ENCODE results near the gene SHOC2. TPM values are rescaled to one million over a fixed set of nuclear protein-coding genes. Genes with fewer than 3 reads are reported as not detected.

Gene SHOC2
- total and polyA plus RNA-seq, 9 of the 15 experiments (the other 6 are each of a cell fraction or from before 2014, with no cell fraction given), result 9.2 to 17.5 (median 14.9) TPM

DNA sequence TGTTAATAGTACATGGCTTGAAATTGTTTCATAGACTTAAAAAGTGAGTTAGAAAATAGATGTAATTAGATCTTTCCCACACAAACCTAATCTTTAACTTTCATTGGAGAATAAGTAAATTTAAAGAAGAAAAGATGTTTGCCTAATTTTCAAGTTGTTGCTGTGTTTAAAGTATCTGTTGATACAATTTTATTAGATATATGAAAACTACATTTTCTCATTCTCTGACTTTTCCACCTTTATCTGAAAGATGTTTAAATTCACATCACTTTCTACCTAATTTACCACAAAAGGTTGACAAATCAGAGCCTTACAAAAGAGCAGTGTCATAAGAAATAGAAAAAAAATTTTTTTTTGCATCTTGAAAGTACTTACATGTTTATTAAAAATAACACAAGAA lies 45.8 kb downstream of the SHOC2 start:
- H3K9ac ChIP-seq (ENCODE audit: insufficient read depth in 1 of 2, low read depth in 2 of 2, low read length in 2 of 2), result no peak overlapping the region
- peaks cover 71% of the 10 kb centered on the region for H3K79me2 ChIP-seq (ENCODE audit: control insufficient read depth, insufficient read depth, low read length)
- no peak for ATAC-seq
- in situ Hi-C loops (cut with MboI), result no loop called here
- no TSS peak for BruUV-seq (replicated peaks)
- TF ChIP-seq NCOA1 (IDR thresholded peaks at IDR 0.05; ENCODE audit: low read depth), result no peak
- no peak for TF ChIP-seq KLF16 (IDR thresholded peaks at IDR 0.05)
- TF ChIP-seq HDAC8 (tag; IDR thresholded peaks at IDR 0.05), result no peak
- TF ChIP-seq ELK1 (CRISPR knock-in tag; IDR thresholded peaks at IDR 0.05), result no peak
- TF ChIP-seq CREBBP (IDR thresholded peaks at IDR 0.05; ENCODE audit: low read depth, low read length), result no peak
- TF ChIP-seq FOXJ3 (CRISPR knock-in tag; IDR thresholded peaks at IDR 0.05), result no peak
- H2AFZ ChIP-seq (ENCODE audit: low read depth, low read length), result no peak overlapping the region
- H3K9me1 ChIP-seq (ENCODE audit: control insufficient read depth, insufficient read depth, low read length), result no peaks in the 10 kb centered on the region
- no peak overlapping the region for H3K4me2 ChIP-seq (ENCODE audit: insufficient read depth, low read length)
- H3K36me3 ChIP-seq (ENCODE audit: control insufficient read depth, insufficient read depth, low read length), result peaks cover 8% of the 10 kb centered on the region; the same call in 1 of the 3 replicates
- H3K4me1 ChIP-seq (replicated peaks in 1 of 2; ENCODE audit: control insufficient read depth in 2 of 2, insufficient read depth in 2 of 2, low read length in 2 of 2), result no peaks in the 10 kb centered on the region
- H3K27me3 ChIP-seq (ENCODE audit: control insufficient read depth in 2 of 2, insufficient read depth in 2 of 2, low read length in 2 of 2), result no peaks in the 10 kb centered on the region
- no peaks in the 10 kb centered on the region for H3K9me3 ChIP-seq (replicated peaks; ENCODE audit: control insufficient read depth, insufficient read depth, low read depth, low read length)
- H4K20me1 ChIP-seq (replicated peaks; ENCODE audit: control insufficient read depth, insufficient read depth, low read length), result no peaks in the 10 kb centered on the region
- no peak overlapping the region for H3K27ac ChIP-seq (ENCODE audit: extremely low read depth, low read depth, low read length)
- no peak overlapping the region for H3K4me3 ChIP-seq
- CTCF ChIA-PET (ENCODE audit: low intra/inter-chr PET ratio), result no interaction called here
- DNase-seq (ENCODE audit: extremely low read depth in 1 of 4, low spot score in 3 of 4), result no peak
- intact Hi-C loops (cut with micrococcal nuclease), result no loop called here
- POLR2A ChIA-PET, result no interaction called here
- no peak for FAIRE-seq

DNA sequence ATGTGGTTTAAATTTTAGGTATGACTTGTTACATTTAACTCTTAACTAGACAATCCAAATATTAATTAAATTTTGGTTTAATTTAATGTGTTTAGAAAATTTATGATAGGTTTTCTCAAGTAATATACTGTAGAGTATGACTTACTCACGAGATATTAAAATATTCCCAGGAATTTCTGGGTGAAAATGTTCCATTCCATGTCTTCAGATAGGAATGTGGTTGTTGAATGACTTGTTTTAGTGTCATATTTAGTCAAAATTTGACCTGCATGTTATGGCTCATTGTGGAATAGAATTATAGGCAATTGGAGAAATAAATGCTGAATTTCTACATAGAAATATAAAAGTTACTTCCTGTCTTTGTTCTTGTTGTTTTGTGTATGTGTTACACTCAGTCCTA lies 46.7 kb downstream of the SHOC2 start:
- H3K4me1 ChIP-seq (replicated peaks in 1 of 2; ENCODE audit: control insufficient read depth in 2 of 2, insufficient read depth in 2 of 2, low read length in 2 of 2), result no peaks in the 10 kb centered on the region
- no peak overlapping the region for H3K9ac ChIP-seq (ENCODE audit: insufficient read depth in 1 of 2, low read depth in 2 of 2, low read length in 2 of 2)
- H3K27me3 ChIP-seq (ENCODE audit: control insufficient read depth in 2 of 2, insufficient read depth in 2 of 2, low read length in 2 of 2), result no peaks in the 10 kb centered on the region
- H3K9me1 ChIP-seq (ENCODE audit: control insufficient read depth, insufficient read depth, low read length), result no peaks in the 10 kb centered on the region
- FAIRE-seq (no peak), DNase-seq (ENCODE audit: extremely low read depth in 1 of 4, low spot score in 3 of 4) (no peak), ATAC-seq (no peak)
- POLR2A ChIA-PET, result no interaction called here
- no peak overlapping the region for H3K4me3 ChIP-seq
- no peak overlapping the region for H2AFZ ChIP-seq (ENCODE audit: low read depth, low read length)
- in situ Hi-C loops (cut with MboI), result no loop called here
- 71% methylated on average over 1 of the region's 1 CpG for WGBS (ENCODE audit: insufficient coverage, low coverage, missing lambda C conversion rate)
- peaks cover 8% of the 10 kb centered on the region; the same call in 1 of the 3 replicates for H3K36me3 ChIP-seq (ENCODE audit: control insufficient read depth, insufficient read depth, low read length)
- BruUV-seq (replicated peaks), result no TSS peak
- no peaks in the 10 kb centered on the region for H4K20me1 ChIP-seq (replicated peaks; ENCODE audit: control insufficient read depth, insufficient read depth, low read length)
- H3K4me2 ChIP-seq (ENCODE audit: insufficient read depth, low read length), result no peak overlapping the region
- no peak overlapping the region for H3K27ac ChIP-seq (ENCODE audit: extremely low read depth, low read depth, low read length)
- no peak for TF ChIP-seq SMAD4 (CRISPR knock-in tag; conservative IDR thresholded peaks at IDR 0.05)
- no peak for TF ChIP-seq ZNF551 (CRISPR knock-in tag; IDR thresholded peaks at IDR 0.05)
- no peak for TF ChIP-seq BCOR (IDR thresholded peaks at IDR 0.05)
- no peak for TF ChIP-seq MTA3 (IDR thresholded peaks at IDR 0.05; ENCODE audit: borderline replicate concordance)
- no peak for TF ChIP-seq THAP7 (CRISPR knock-in tag; IDR thresholded peaks at IDR 0.05)
- no peak for TF ChIP-seq MYBL2 (IDR thresholded peaks at IDR 0.05; ENCODE audit: low read depth)
- no peak for TF ChIP-seq MYBL2 (CRISPR knock-in tag; IDR thresholded peaks at IDR 0.05; ENCODE audit: borderline replicate concordance)
- TF ChIP-seq, protein P1, sequence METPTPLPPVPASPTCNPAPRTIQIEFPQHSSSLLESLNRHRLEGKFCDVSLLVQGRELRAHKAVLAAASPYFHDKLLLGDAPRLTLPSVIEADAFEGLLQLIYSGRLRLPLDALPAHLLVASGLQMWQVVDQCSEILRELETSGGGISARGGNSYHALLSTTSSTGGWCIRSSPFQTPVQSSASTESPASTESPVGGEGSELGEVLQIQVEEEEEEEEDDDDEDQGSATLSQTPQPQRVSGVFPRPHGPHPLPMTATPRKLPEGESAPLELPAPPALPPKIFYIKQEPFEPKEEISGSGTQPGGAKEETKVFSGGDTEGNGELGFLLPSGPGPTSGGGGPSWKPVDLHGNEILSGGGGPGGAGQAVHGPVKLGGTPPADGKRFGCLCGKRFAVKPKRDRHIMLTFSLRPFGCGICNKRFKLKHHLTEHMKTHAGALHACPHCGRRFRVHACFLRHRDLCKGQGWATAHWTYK (CRISPR knock-in tag; IDR thresholded peaks at IDR 0.05), result no peak
- TF ChIP-seq ELF2 (CRISPR knock-in tag; IDR thresholded peaks at IDR 0.05), result no peak
- no peak for TF ChIP-seq CEBPG (CRISPR knock-in tag; IDR thresholded peaks at IDR 0.05)
- TF ChIP-seq CEBPG (tag; conservative IDR thresholded peaks at IDR 0.05 in 1 of 2, IDR thresholded peaks at IDR 0.05 in 1 of 2), result no peak
- CTCF ChIA-PET (ENCODE audit: low intra/inter-chr PET ratio), result no interaction called here
- intact Hi-C loops (cut with micrococcal nuclease), result no loop called here
- H3K9me3 ChIP-seq (replicated peaks; ENCODE audit: control insufficient read depth, insufficient read depth, low read depth, low read length), result no peaks in the 10 kb centered on the region
- peaks cover 68% of the 10 kb centered on the region for H3K79me2 ChIP-seq (ENCODE audit: control insufficient read depth, insufficient read depth, low read length)

All from K562 (cell line).